CD4-positive, alpha-beta memory T cell (primary cell): Measurements from ENCODE around the gene PTPN14. TPM values are rescaled to one million over a fixed set of nuclear protein-coding genes. Genes with fewer than 3 reads are reported as not detected.

Source experiments
- CTCF ChIA-PET: fragments of 350-600 bp; sonication (Branson Sonifier 250); formaldehyde crosslinking; loops from one replicate; lab custom pipeline; 2021; ENCODE audit warnings: inconsistent platforms; ENCODE audit not compliant: partially characterized antibody; lab: Charles Lee
- POLR2A ChIA-PET: fragments of 350-600 bp; sonication (Branson Sonifier 250); formaldehyde crosslinking; loops from one replicate; lab custom pipeline; 2021; ENCODE audit not compliant: partially characterized antibody; lab: Charles Lee
- DNase-seq, 5 donors: peaks; one replicate each; pipeline versions ENCODE4 v3.0.0 to v3.0.0-alpha.2; 2020 to 2022; ENCODE audit warnings: mixed read lengths in 1 of 5
- H3K27ac ChIP-seq: one replicate; pipeline ENCODE4 v1.7.0; 2013; ENCODE audit warnings: low read depth, low read length
- H3K27me3 ChIP-seq: 2 replicates; pipeline ENCODE4 v1.7.0; 2013; ENCODE audit warnings: mild to moderate bottlenecking, low read length, moderate library complexity; ENCODE audit not compliant: insufficient read depth
- H3K36me3 ChIP-seq: 2 replicates; pipeline ENCODE4 v1.7.0; 2013; ENCODE audit warnings: mild to moderate bottlenecking, low read length, moderate library complexity; ENCODE audit not compliant: insufficient read depth
- H3K4me1 ChIP-seq: 2 replicates; pipeline ENCODE4 v1.7.0; 2013; ENCODE audit warnings: mild to moderate bottlenecking, low read length, moderate library complexity; ENCODE audit not compliant: insufficient read depth
- H3K4me3 ChIP-seq, 2 donors: one replicate each; pipeline ENCODE4 v1.7.0; 2013; ENCODE audit warnings: low read length in 2 of 2, mild to moderate bottlenecking in 1 of 2
- H3K9me3 ChIP-seq, 2 donors: one replicate each; pipeline ENCODE4 v1.7.0; 2013; ENCODE audit warnings: low read length in 2 of 2, control low read depth in 1 of 2; ENCODE audit not compliant: control insufficient read depth in 1 of 2
- H3K27ac Mint-ChIP-seq, 7 donors: one replicate each; pipeline ENCODE4 v1.8.0; 2020 to 2021; ENCODE audit warnings: mixed read lengths in 7 of 7, mild to moderate bottlenecking in 6 of 7, inconsistent platforms in 3 of 7, moderate library complexity in 3 of 7
- H3K27me3 Mint-ChIP-seq, 2 donors: one replicate each; pipeline ENCODE4 v1.8.0; 2020 to 2021; ENCODE audit warnings: mixed read lengths in 2 of 2
- H3K36me3 Mint-ChIP-seq, 2 donors: one replicate each; pipeline ENCODE4 v1.8.0; 2020 to 2021; ENCODE audit warnings: mixed read lengths in 2 of 2, inconsistent platforms in 1 of 2, mild to moderate bottlenecking in 1 of 2
- H3K4me1 Mint-ChIP-seq, 4 donors: one replicate each; pipeline ENCODE4 v1.8.0; 2020 to 2021; ENCODE audit warnings: mixed read lengths in 4 of 4, mild to moderate bottlenecking in 1 of 4
- H3K4me3 Mint-ChIP-seq, 8 donors: one replicate each; pipeline ENCODE4 v1.8.0; 2020 to 2021; ENCODE audit warnings: mixed read lengths in 8 of 8, mild to moderate bottlenecking in 7 of 8, moderate library complexity in 6 of 8, inconsistent platforms in 3 of 8
- H3K9me3 Mint-ChIP-seq, 8 donors: one replicate each; pipeline ENCODE4 v1.8.0; 2020 to 2021; ENCODE audit warnings: mixed read lengths in 8 of 8, mild to moderate bottlenecking in 5 of 8, inconsistent platforms in 3 of 8, moderate library complexity in 1 of 8
- intact Hi-C: fragments of 100-400 bp; cut with micrococcal nuclease; formaldehyde crosslinking; loops from one replicate; pipeline ENCODE4 v1.15.1; 2023
- polyA plus RNA-seq, 2 donors: library from polyadenylated mRNA; unstranded; fragments of 300-500 nt; fragmentation: Illumina TruSeq; gene quantifications; one replicate each; pipeline ENCODE4 v1.2.3, GENCODE V29; 2021
- total RNA-seq, 2 experiments: library from RNA; stranded (reverse); gene quantifications; one replicate each; pipeline ENCODE4 v1.2.3, GENCODE V29; 2021

The PTPN14 gene
- total and polyA plus RNA-seq, 4 experiments from 2014 or later, result 0.03 to 0.28 (median 0.20) TPM; not detected in 1

- Mint-ChIP-seq H3K27ac (no peak overlapping the region), H3K36me3 (no peaks in the 10 kb centered on the region), H3K9me3 (no peaks in the 10 kb centered on the region), H3K27me3 (peaks cover 2 to 4% of the 10 kb centered on the region in 2 donors), H3K4me3 (no peak overlapping the region), H3K4me1 (peaks cover 0 to 6% (median 4%) of the 10 kb centered on the region in 4 donors)
- DNase-seq, result no peak
- no peaks in the 10 kb centered on the region for H3K4me1 ChIP-seq
- intact Hi-C loops, result no loop called here
- H3K27ac ChIP-seq, result no peak overlapping the region
- no peaks in the 10 kb centered on the region for H3K36me3 ChIP-seq
- ChIA-PET POLR2A (no interaction called here), CTCF (no interaction called here)
- no peak overlapping the region for H3K4me3 ChIP-seq
- no peaks in the 10 kb centered on the region for H3K27me3 ChIP-seq
- H3K9me3 ChIP-seq, result no peaks in the 10 kb centered on the region
Observed at GRCh38 chr1:214404154-214404553, 147.2 kb downstream of the PTPN14 start.

- Histone ChIP-seq H3K27ac (no peak overlapping the region), H3K4me3 (no peak overlapping the region), H3K9me3 (no peaks in the 10 kb centered on the region), H3K36me3 (no peaks in the 10 kb centered on the region), H3K27me3 (no peaks in the 10 kb centered on the region), H3K4me1 (no peaks in the 10 kb centered on the region)
- no peak overlapping the region for H3K27ac Mint-ChIP-seq
- no peaks in the 10 kb centered on the region for H3K36me3 Mint-ChIP-seq
- H3K4me1 Mint-ChIP-seq, result peaks cover 0 to 6% (median 4%) of the 10 kb centered on the region in 4 donors
- no peak overlapping the region for H3K4me3 Mint-ChIP-seq
- POLR2A ChIA-PET, result no interaction called here
- peaks cover 2 to 4% of the 10 kb centered on the region in 2 donors for H3K27me3 Mint-ChIP-seq
- intact Hi-C loops, result no loop called here
- H3K9me3 Mint-ChIP-seq, result no peaks in the 10 kb centered on the region
- CTCF ChIA-PET, result no interaction called here
- no peak for DNase-seq
Observed at GRCh38 chr1:214403431-214403830, 148.0 kb downstream of the PTPN14 start.

- ChIA-PET POLR2A (no interaction called here), CTCF (no interaction called here)
- H3K27ac ChIP-seq, result no peak overlapping the region
- intact Hi-C loops, result no loop called here
- no peaks in the 10 kb centered on the region for H3K9me3 ChIP-seq
- no peaks in the 10 kb centered on the region for H3K27me3 ChIP-seq
- Mint-ChIP-seq H3K36me3 (no peaks in the 10 kb centered on the region), H3K9me3 (peaks cover 0 to 2% (median 0%) of the 10 kb centered on the region in 8 donors), H3K27ac (no peak overlapping the region), H3K4me3 (no peak overlapping the region), H3K27me3 (peaks cover 4 to 8% of the 10 kb centered on the region in 2 donors), H3K4me1 (peaks cover 0 to 6% (median 4%) of the 10 kb centered on the region in 4 donors)
- no peaks in the 10 kb centered on the region for H3K4me1 ChIP-seq
- no peak overlapping the region for H3K4me3 ChIP-seq
- H3K36me3 ChIP-seq, result no peaks in the 10 kb centered on the region
- no peak for DNase-seq
Observed at GRCh38 chr1:214402613-214403083, 148.8 kb downstream of the PTPN14 start.

- no peak for DNase-seq
- Histone ChIP-seq H3K27ac (no peak overlapping the region), H3K27me3 (no peaks in the 10 kb centered on the region), H3K9me3 (no peaks in the 10 kb centered on the region), H3K36me3 (no peaks in the 10 kb centered on the region), H3K4me3 (no peak overlapping the region), H3K4me1 (no peaks in the 10 kb centered on the region)
- Mint-ChIP-seq H3K9me3 (peaks cover 0 to 2% (median 0%) of the 10 kb centered on the region in 8 donors), H3K27ac (no peak overlapping the region), H3K4me1 (peaks cover 1 to 12% (median 5%) of the 10 kb centered on the region in 4 donors), H3K4me3 (no peak overlapping the region), H3K36me3 (no peaks in the 10 kb centered on the region), H3K27me3 (peaks cover 4 to 8% of the 10 kb centered on the region in 2 donors)
- POLR2A ChIA-PET, result no interaction called here
- CTCF ChIA-PET, result no interaction called here
- intact Hi-C loops, result no loop called here
Observed at GRCh38 chr1:214401666-214402065, 149.7 kb downstream of the PTPN14 start.

- H3K27ac Mint-ChIP-seq, result no peak overlapping the region
- H3K27ac ChIP-seq, result no peak overlapping the region
- H3K9me3 Mint-ChIP-seq, result peaks cover 0 to 2% (median 0%) of the 10 kb centered on the region in 8 donors
- peaks cover 1 to 19% (median 7%) of the 10 kb centered on the region in 4 donors for H3K4me1 Mint-ChIP-seq
- no peaks in the 10 kb centered on the region for H3K27me3 ChIP-seq
- H3K36me3 ChIP-seq, result no peaks in the 10 kb centered on the region
- POLR2A ChIA-PET, result no interaction called here
- intact Hi-C loops, result no loop called here
- H3K4me3 ChIP-seq, result no peak overlapping the region
- H3K4me3 Mint-ChIP-seq, result no peak overlapping the region
- DNase-seq, result no peak
- no peaks in the 10 kb centered on the region for H3K4me1 ChIP-seq
- no peaks in the 10 kb centered on the region for H3K9me3 ChIP-seq
- CTCF ChIA-PET, result no interaction called here
- peaks cover 3 to 7% of the 10 kb centered on the region in 2 donors for H3K27me3 Mint-ChIP-seq
- no peaks in the 10 kb centered on the region for H3K36me3 Mint-ChIP-seq
Observed at GRCh38 chr1:214400131-214400530, 151.3 kb downstream of the PTPN14 start.

- Histone ChIP-seq H3K9me3 (no peaks in the 10 kb centered on the region), H3K36me3 (no peaks in the 10 kb centered on the region), H3K27ac (no peak overlapping the region), H3K4me1 (no peaks in the 10 kb centered on the region), H3K4me3 (no peak overlapping the region), H3K27me3 (no peaks in the 10 kb centered on the region)
- Mint-ChIP-seq H3K4me3 (no peak overlapping the region), H3K36me3 (no peaks in the 10 kb centered on the region), H3K27ac (no peak overlapping the region), H3K27me3 (peaks cover 2 to 10% of the 10 kb centered on the region in 2 donors), H3K9me3 (peaks cover 0 to 2% (median 0%) of the 10 kb centered on the region in 8 donors), H3K4me1 (peaks cover 1 to 14% (median 4%) of the 10 kb centered on the region in 4 donors)
- ChIA-PET POLR2A (no interaction called here), CTCF (no interaction called here)
- no peak for DNase-seq
- intact Hi-C loops, result no loop called here
Observed at GRCh38 chr1:214398490-214398889, 152.9 kb downstream of the PTPN14 start.

GRCh38 chr1:214397497-214397896 is 153.9 kb downstream of the PTPN14 start:
- Histone ChIP-seq H3K4me3 (no peak overlapping the region), H3K27ac (no peak overlapping the region), H3K36me3 (no peaks in the 10 kb centered on the region), H3K4me1 (no peaks in the 10 kb centered on the region), H3K9me3 (no peaks in the 10 kb centered on the region), H3K27me3 (no peaks in the 10 kb centered on the region)
- DNase-seq, result no peak
- CTCF ChIA-PET, result interaction anchor here (1.4 kb wide), 1 partner anchor 66 kb away, joined by 3 read pairs; no protein-coding TSS in a partner anchor
- Mint-ChIP-seq H3K27ac (no peak overlapping the region), H3K9me3 (peaks cover 0 to 2% (median 0%) of the 10 kb centered on the region in 8 donors), H3K4me1 (peaks cover 1 to 14% (median 4%) of the 10 kb centered on the region in 4 donors), H3K4me3 (no peak overlapping the region), H3K27me3 (peaks cover 2 to 8% of the 10 kb centered on the region in 2 donors), H3K36me3 (no peaks in the 10 kb centered on the region)
- intact Hi-C loops, result no loop called here
- POLR2A ChIA-PET, result no interaction called here
